ENCODE measurements around the gene KLK15. TPM values are rescaled to one million over a fixed set of nuclear protein-coding genes. Genes with fewer than 3 reads are reported as not detected.

Gene KLK15, protein sequence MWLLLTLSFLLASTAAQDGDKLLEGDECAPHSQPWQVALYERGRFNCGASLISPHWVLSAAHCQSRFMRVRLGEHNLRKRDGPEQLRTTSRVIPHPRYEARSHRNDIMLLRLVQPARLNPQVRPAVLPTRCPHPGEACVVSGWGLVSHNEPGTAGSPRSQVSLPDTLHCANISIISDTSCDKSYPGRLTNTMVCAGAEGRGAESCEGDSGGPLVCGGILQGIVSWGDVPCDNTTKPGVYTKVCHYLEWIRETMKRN
- not detected in 2 replicates for total RNA-seq (2014; rRNA removed; shearing (Covaris generic))

DNA sequence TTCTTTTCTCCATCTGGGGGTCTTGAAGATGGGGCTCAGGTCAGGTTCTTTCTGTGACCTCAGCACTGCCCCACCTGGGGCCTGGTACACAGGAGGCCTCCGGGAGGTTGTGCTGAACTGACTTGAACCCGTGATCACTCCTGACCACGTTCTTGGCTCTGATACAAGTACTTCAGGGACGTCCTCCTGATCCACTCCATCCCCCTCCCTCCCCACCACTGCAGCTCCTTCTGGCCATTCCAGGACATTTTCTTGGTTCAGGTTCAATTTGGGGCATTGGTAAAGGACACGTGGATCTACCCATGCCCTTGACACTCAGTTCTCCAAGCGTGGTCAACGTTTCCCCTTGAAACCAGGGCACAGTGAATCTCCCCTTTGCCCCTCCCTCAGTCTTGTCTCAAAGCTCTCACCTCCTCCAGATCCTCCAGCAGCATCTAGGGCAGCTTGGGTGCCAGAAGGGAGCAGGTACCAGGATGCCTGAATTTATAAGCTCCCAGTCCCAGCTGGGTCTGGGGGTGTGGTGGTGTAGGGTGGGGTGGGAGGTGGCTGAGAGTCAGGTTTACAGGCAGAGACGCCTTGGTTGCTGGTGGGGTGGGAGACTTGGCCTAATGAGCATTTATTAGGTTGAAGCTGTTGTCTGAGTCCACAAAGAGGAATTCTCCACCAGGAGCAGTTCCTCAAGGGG lies at the start of gene KLK15:
Gene KLK15, minus strand, starts transcription at position 458 of the 685 bp plus-strand sequence. CDS start 2,082 bp downstream, outside the sequence.
- no peak for DNase-seq (ENCODE audit: low spot score)

DNA sequence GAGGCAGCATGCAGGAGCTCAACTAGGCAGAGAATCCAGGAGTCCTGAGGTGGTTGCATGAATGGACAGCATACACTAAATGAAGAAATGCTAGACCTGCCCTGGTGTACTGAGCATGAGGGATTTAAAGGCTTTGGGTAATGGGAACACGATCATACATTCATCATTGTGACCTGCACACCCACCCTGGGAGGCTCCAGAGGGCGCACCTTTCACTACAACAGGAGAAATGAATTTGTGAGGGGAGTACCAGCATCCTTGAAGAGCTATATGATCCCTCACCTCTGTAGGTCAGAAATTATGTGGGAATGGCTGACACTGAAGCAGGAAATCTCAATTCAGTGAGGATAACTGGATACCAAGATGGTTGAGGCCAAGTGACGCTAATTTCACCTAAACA lies 48.8 kb upstream of the KLK15 start:
- no peak for DNase-seq (ENCODE audit: low spot score)

DNA sequence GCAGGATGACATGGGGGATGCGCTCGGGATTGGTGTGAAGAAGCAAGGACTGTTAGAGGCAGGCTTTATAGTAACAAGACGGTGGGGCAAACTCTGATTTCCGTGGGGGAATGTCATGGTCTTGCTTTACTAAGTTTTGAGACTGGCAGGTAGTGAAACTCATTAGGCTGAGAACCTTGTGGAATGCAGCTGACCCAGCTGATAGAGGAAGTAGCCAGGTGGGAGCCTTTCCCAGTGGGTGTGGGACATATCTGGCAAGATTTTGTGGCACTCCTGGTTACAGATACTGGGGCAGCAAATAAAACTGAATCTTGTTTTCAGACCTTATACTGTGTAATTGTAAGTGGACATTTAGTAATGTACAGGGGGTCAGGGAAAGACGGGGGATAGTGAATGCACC lies 46.9 kb upstream of the KLK15 start:
- DNase-seq (ENCODE audit: low spot score), result no peak

DNA sequence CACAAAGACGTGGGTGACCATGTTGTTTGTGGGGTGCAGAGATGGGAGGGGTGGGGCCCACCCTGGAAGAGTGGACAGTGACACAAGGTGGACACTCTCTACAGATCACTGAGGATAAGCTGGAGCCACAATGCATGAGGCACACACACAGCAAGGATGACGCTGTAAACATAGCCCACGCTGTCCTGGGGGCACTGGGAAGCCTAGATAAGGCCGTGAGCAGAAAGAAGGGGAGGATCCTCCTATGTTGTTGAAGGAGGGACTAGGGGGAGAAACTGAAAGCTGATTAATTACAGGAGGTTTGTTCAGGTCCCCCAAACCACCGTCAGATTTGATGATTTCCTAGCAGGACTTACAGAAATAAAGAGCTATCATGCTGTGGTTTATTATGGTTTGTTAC lies 45.5 kb upstream of the KLK15 start:
- DNase-seq (ENCODE audit: low spot score), result no peak

DNA sequence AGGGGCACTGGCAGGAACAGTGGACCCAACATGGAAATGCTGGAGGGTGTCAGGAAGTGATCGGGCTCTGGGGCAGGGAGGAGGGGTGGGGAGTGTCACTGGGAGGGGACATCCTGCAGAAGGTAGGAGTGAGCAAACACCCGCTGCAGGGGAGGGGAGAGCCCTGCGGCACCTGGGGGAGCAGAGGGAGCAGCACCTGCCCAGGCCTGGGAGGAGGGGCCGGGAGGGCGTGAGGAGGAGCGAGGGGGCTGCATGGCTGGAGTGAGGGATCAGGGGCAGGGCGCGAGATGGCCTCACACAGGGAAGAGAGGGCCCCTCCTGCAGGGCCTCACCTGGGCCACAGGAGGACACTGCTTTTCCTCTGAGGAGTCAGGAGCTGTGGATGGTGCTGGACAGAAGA lies 44.0 kb upstream of the KLK15 start:
- DNase-seq (ENCODE audit: low spot score), result no peak

DNA sequence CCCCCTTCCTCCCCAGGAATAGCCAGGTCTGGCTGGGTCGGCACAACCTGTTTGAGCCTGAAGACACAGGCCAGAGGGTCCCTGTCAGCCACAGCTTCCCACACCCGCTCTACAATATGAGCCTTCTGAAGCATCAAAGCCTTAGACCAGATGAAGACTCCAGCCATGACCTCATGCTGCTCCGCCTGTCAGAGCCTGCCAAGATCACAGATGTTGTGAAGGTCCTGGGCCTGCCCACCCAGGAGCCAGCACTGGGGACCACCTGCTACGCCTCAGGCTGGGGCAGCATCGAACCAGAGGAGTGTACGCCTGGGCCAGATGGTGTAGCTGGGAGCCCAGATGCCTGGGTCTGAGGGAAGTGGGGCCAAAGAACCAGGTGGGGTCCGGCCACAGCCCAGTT lies 43.1 kb upstream of the KLK15 start:
- DNase-seq (ENCODE audit: low spot score), result no peak

DNA sequence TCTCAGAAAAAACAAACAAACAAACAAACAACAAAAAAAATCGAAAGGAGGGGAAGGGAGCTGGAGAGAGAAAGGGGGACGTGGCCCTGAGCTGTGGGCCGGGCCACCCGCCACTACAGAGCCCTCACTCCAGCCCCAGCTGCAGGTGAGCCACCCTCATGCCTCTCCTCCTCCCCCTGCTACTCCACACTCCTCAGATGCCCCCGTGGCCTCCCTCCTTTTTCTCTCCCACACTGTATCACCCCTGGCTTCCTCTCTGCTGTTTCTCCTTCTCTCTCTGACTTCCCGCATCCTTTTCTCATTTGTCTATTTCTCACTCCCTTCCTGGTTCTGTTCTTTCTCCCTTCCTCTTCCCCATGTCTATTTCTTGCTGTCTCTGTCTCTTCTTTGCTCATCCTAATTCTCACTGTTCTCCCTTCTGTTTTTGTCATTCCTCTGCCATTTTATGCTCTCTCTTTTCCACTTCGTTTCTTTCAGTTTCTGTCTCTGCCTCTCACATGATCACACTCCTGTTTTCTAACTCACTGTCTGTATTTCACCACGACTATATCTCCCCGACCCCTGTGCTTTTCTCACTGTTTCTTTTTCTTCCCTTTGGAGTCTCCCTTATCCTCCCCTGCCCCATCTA lies 42.5 kb upstream of the KLK15 start:
- DNase-seq (ENCODE audit: low spot score), result no peak

DNA sequence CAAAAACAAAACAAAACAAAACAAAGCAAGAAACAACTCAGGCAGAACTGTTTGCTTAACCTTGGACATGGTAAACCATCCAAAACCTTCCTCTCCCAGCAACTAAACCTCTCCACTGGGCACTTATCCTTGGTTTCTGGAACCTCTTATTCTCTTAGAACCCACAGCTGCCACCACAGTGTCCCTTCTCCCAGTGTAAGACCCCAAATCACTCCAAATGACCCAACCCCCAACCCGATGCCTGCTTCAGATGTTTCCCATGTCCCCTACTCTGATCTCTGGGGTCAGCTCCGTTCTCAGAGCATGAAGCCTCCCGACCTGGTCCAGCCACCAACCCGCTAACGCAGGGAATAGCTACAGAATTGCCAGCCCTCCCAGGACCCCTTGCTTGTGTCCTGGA lies 40.8 kb upstream of the KLK15 start:
- no peak for DNase-seq (ENCODE audit: low spot score)

DNA sequence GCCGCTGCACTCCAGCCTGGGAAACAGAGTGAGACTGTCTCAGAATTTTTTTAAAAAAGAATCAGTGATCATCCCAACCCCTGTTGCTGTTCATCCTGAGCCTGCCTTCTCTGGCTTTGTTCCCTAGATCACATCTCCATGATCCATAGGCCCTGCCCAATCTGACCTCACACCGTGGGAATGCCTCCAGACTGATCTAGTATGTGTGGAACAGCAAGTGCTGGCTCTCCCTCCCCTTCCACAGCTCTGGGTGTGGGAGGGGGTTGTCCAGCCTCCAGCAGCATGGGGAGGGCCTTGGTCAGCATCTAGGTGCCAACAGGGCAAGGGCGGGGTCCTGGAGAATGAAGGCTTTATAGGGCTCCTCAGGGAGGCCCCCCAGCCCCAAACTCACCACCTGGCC lies 39.7 kb upstream of the KLK15 start, which contains the start of gene KLK2:
Gene KLK2, plus strand, starts transcription at position 384 of the 400 bp plus-strand sequence. CDS start 35 bp downstream, outside the sequence.
- no peak for DNase-seq (ENCODE audit: low spot score)

DNA sequence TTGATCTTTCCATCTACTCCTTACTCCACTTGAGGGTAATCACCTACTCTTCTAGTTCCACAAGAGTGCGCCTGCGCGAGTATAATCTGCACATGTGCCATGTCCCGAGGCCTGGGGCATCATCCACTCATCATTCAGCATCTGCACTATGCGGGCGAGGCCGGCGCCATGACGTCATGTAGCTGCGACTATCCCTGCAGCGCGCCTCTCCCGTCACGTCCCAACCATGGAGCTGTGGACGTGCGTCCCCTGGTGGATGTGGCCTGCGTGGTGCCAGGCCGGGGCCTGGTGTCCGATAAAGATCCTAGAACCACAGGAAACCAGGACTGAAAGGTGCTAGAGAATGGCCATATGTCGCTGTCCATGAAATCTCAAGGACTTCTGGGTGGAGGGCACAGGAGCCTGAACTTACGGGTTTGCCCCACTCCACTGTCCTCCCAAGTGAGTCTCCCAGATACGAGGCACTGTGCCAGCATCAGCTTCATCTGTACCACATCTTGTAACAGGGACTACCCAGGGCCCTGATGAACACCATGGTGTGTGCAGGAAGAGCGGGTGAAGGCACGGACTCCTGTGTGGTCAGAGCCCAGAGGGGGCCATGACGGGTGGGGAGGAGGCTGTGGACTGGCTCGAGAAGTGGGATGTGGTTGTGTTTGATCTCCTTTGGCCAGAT lies 37.2 kb upstream of the KLK15 start:
- no peak for DNase-seq (ENCODE audit: low spot score)

DNA sequence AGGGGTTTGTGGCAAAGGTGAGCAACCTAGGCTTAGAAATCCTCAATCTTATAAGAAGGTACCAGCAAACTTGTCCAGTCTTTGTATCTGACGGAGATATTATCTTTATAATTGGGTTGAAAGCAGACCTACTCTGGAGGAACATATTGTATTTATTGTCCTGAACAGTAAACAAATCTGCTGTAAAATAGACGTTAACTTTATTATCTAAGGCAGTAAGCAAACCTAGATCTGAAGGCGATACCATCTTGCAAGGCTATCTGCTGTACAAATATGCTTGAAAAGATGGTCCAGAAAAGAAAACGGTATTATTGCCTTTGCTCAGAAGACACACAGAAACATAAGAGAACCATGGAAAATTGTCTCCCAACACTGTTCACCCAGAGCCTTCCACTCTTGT lies 36.1 kb upstream of the KLK15 start:
- no peak for DNase-seq (ENCODE audit: low spot score)

DNA sequence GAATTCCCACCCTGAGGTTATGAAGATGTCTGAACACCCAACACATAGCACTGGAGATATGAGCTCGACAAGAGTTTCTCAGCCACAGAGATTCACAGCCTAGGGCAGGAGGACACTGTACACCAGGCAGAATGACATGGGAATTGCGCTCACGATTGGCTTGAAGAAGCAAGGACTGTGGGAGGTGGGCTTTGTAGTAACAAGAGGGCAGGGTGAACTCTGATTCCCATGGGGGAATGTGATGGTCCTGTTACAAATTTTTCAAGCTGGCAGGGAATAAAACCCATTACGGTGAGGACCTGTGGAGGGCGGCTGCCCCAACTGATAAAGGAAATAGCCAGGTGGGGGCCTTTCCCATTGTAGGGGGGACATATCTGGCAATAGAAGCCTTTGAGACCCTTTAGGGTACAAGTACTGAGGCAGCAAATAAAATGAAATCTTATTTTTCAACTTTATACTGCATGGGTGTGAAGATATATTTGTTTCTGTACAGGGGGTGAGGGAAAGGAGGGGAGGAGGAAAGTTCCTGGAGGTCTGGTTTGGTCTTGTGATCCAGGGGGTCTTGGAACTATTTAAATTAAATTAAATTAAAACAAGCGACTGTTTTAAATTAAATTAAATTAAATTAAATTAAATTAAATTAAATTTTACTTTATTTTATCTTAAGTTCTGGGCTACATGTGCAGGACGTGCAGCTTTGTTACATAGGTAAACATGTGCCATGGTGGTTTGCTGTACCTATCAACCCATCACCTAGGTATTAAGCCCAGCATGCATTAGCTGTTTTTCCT lies 28.3 kb upstream of the KLK15 start:
- no peak for DNase-seq (ENCODE audit: low spot score)

DNA sequence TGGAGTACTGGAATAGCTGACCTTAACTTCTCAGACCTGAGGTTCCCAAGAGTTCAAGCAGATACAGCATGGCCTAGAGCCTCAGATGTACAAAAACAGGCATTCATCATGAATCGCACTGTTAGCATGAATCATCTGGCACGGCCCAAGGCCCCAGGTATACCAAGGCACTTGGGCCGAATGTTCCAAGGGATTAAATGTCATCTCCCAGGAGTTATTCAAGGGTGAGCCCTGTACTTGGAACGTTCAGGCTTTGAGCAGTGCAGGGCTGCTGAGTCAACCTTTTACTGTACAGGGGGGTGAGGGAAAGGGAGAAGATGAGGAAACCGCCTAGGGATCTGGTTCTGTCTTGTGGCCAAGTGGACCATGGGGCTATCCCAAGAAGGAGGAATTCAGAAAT lies 27.6 kb upstream of the KLK15 start:
- DNase-seq (ENCODE audit: low spot score), result no peak

DNA sequence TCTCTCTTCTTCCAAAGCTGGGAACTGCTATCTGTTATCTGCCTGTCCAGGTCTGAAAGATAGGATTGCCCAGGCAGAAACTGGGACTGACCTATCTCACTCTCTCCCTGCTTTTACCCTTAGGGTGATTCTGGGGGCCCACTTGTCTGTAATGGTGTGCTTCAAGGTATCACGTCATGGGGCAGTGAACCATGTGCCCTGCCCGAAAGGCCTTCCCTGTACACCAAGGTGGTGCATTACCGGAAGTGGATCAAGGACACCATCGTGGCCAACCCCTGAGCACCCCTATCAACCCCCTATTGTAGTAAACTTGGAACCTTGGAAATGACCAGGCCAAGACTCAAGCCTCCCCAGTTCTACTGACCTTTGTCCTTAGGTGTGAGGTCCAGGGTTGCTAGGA lies 26.5 kb upstream of the KLK15 start:
- DNase-seq (ENCODE audit: low spot score), result no peak

DNA sequence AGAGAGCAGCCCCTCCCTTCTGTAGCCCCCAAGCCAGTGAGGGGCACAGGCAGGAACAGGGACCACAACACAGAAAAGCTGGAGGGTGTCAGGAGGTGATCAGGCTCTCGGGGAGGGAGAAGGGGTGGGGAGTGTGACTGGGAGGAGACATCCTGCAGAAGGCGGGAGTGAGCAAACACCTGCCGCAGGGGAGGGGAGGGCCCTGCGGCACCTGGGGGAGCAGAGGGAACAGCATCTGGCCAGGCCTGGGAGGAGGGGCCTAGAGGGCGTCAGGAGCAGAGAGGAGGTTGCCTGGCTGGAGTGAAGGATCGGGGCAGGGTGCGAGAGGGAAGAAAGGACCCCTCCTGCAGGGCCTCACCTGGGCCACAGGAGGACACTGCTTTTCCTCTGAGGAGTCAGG lies 25.5 kb upstream of the KLK15 start:
- DNase-seq (ENCODE audit: low spot score), result no peak

DNA sequence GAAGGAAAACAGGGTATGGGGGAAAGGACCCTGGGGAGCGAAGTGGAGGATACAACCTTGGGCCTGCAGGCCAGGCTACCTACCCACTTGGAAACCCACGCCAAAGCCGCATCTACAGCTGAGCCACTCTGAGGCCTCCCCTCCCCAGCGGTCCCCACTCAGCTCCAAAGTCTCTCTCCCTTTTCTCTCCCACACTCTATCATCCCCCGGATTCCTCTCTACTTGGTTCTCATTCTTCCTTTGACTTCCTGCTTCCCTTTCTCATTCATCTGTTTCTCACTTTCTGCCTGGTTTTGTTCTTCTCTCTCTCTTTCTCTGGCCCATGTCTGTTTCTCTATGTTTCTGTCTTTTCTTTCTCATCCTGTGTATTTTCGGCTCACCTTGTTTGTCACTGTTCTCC lies 24.0 kb upstream of the KLK15 start:
- DNase-seq (ENCODE audit: low spot score), result no peak

DNA sequence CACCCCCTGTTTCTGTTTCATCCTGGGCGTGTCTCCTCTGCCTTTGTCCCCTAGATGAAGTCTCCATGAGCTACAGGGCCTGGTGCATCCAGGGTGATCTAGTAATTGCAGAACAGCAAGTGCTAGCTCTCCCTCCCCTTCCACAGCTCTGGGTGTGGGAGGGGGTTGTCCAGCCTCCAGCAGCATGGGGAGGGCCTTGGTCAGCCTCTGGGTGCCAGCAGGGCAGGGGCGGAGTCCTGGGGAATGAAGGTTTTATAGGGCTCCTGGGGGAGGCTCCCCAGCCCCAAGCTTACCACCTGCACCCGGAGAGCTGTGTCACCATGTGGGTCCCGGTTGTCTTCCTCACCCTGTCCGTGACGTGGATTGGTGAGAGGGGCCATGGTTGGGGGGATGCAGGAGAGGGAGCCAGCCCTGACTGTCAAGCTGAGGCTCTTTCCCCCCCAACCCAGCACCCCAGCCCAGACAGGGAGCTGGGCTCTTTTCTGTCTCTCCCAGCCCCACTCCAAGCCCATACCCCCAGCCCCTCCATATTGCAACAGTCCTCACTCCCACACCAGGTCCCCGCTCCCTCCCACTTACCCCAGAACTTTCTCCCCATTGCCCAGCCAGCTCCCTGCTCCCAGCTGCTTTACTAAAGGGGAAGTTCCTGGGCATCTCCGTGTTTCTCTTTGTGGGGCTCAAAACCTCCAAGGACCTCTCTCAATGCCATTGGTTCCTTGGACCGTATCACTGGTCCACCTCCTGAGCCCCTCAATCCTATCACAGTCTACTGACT lies 21.4 kb upstream of the KLK15 start, which contains the start of gene KLK3:
Gene KLK3, plus strand, starts transcription at position 280 of the 775 bp plus-strand sequence. Its CDS starts 41 bp downstream, at position 321.
- no peak for DNase-seq (ENCODE audit: low spot score)

DNA sequence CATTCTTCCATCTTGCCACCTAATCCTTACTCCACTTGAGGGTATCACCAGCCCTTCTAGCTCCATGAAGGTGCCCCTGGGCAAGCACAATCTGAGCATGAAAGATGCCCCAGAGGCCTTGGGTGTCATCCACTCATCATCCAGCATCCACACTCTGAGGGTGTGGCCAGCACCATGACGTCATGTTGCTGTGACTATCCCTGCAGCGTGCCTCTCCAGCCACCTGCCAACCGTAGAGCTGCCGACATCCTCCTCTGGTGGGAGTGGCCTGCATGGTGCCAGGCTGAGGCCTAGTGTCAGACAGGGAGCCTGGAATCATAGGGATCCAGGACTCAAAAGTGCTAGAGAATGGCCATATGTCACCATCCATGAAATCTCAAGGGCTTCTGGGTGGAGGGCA lies 18.2 kb upstream of the KLK15 start:
- no peak for DNase-seq (ENCODE audit: low spot score)

DNA sequence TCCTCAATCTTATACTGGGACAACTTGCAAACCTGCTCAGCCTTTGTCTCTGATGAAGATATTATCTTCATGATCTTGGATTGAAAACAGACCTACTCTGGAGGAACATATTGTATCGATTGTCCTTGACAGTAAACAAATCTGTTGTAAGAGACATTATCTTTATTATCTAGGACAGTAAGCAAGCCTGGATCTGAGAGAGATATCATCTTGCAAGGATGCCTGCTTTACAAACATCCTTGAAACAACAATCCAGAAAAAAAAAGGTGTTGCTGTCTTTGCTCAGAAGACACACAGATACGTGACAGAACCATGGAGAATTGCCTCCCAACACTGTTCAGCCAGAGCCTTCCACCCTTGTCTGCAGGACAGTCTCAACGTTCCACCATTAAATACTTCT lies 17.4 kb upstream of the KLK15 start:
- no peak for DNase-seq (ENCODE audit: low spot score)

DNA sequence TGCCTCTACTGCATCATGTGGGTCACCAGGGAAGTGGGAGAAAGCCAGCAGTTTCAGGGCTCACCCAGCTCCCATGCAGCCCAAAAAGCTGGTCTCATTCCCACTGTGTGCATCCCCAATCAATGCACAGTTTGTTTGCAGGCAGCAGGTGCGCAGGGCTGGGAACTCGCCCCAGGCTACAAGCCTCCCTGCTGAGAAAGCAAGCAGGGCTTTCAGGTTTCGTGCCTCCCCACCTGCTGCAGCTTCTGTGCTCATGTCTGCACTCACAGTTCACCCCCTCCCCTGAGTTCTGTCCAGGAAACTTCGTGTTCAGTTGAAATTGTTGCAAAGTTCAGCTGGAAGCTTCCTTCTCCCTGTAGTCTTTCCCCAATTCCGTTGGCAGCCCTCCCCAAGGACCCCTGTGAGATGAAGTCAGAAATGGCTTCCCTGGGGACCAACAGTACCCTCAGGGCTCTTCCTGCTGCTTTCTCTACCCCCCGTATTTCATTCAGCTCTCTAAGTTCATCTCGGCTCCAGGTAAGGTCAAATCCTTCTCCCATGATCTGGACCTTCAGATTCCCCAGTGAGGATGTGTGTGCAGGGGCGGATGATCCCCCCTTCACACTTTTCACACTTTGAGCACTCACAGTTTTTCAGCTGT lies 11.0 kb upstream of the KLK15 start:
- no peak for DNase-seq (ENCODE audit: low spot score)
